DOHH2 (cell line): ENCODE data around the gene ZBTB7B.

Experiments used
- H3F3A ChIP-seq: fragments of 200-600 bp; sonication (generic), shearing (Covaris generic); 2 replicates; pipeline ENCODE4 v1.6.0; 2016; ENCODE audit warnings: antibody characterized with exemption, mild to moderate bottlenecking; ENCODE audit not compliant: control insufficient read depth, insufficient read depth
- H3K27ac ChIP-seq: fragments of 200-600 bp; sonication (generic); 2 replicates; pipeline ENCODE4 v1.5.1; 2014; ENCODE audit warnings: low read depth, mild to moderate bottlenecking, low read length, moderate library complexity
- H3K27me3 ChIP-seq: fragments of 200-600 bp; sonication (generic); 2 replicates; pipeline ENCODE4 v1.6.1; 2014; ENCODE audit warnings: mild to moderate bottlenecking, low read length, mixed read lengths; ENCODE audit not compliant: control insufficient read depth
- H3K36me3 ChIP-seq: fragments of 200-600 bp; sonication (generic); 2 replicates; pipeline ENCODE4 v1.6.1; 2014; ENCODE audit warnings: mild to moderate bottlenecking, low read length, moderate library complexity, mixed read lengths; ENCODE audit not compliant: control insufficient read depth
- H3K4me1 ChIP-seq: fragments of 200-600 bp; sonication (generic); 2 replicates; pipeline ENCODE4 v1.6.1; 2014; ENCODE audit warnings: mild to moderate bottlenecking, low read length, mixed read lengths; ENCODE audit not compliant: control insufficient read depth
- H3K4me2 ChIP-seq: fragments of 200-600 bp; sonication (generic); 2 replicates; pipeline ENCODE4 v1.6.0; 2014; ENCODE audit warnings: mild to moderate bottlenecking, low read length, moderate library complexity
- H3K4me3 ChIP-seq: fragments of 200-600 bp; sonication (generic); 2 replicates; pipeline ENCODE4 v1.5.1; 2014; ENCODE audit warnings: mild to moderate bottlenecking, low read length, mixed read lengths
- H3K79me2 ChIP-seq: fragments of 200-600 bp; sonication (generic); 2 replicates; pipeline ENCODE4 v1.6.1; 2014; ENCODE audit warnings: mild to moderate bottlenecking, low read length, mixed read lengths; ENCODE audit not compliant: control insufficient read depth
- H3K9me2 ChIP-seq: fragments of 200-600 bp; sonication (generic); replicated peaks from 2 replicates; pipeline ENCODE4 v1.6.1; 2014; ENCODE audit warnings: mild to moderate bottlenecking, low read length, mixed read lengths; ENCODE audit not compliant: control insufficient read depth
- H3K9me3 ChIP-seq: fragments of 200-600 bp; sonication (generic); 2 replicates; pipeline ENCODE4 v1.6.1; 2014; ENCODE audit warnings: antibody characterized with exemption, low read length, mixed read lengths; ENCODE audit not compliant: control insufficient read depth, insufficient read depth
- H4K20me1 ChIP-seq: fragments of 200-600 bp; sonication (generic); 2 replicates; pipeline ENCODE4 v1.6.0; 2014; ENCODE audit warnings: low read depth, mild to moderate bottlenecking, antibody characterized with exemption, low read length, moderate library complexity; ENCODE audit not compliant: control insufficient read depth, insufficient read depth
- EZH2phosphoT487 ChIP-seq: fragments of 200-600 bp; sonication (generic); IDR thresholded peaks from 2 replicates; pipeline ENCODE4 v1.6.1; 2017; ENCODE audit warnings: borderline replicate concordance, mild to moderate bottlenecking, antibody characterized with exemption, low read length, moderate library complexity, mixed read lengths
- TF ChIP-seq, protein P1 (sequence below): fragments of 200-600 bp; sonication (generic); IDR thresholded peaks from one replicate; pipeline ENCODE4 v1.5.1; 2014; ENCODE audit warnings: antibody characterized with exemption, mild to moderate bottlenecking, low read depth, low read length; ENCODE audit not compliant: poor library complexity, severe bottlenecking

The ZBTB7B gene

DNA sequence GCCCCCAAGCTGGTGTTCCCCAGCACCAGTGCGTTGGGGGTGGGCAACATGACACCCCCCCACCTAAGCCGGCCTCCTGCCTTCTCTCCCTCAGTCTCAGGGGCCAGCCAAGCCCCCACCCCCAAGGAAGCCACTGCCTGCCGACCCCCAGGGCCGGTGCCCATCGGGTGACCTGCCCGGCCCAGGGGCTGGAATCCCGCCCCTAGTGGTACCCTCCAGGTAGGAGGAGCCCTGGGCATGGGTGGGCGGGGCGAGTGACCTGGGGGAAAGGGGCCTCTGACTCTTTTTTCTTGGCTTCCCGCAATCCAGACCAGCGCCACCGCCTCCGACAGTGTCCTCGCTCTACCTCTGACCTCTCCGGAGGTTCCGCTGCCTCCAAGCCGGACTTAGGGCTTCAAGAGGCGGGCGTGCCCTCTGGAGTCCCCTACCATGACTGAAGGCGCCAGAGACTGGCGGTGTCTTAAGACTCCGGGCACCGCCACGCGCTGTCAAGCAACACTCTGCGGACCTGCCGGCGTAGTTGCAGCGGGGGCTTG is 59.6 kb downstream of the ZBTB7B start:
- peak overlapping the region; percentile 95 for H3K4me3 ChIP-seq

DNA sequence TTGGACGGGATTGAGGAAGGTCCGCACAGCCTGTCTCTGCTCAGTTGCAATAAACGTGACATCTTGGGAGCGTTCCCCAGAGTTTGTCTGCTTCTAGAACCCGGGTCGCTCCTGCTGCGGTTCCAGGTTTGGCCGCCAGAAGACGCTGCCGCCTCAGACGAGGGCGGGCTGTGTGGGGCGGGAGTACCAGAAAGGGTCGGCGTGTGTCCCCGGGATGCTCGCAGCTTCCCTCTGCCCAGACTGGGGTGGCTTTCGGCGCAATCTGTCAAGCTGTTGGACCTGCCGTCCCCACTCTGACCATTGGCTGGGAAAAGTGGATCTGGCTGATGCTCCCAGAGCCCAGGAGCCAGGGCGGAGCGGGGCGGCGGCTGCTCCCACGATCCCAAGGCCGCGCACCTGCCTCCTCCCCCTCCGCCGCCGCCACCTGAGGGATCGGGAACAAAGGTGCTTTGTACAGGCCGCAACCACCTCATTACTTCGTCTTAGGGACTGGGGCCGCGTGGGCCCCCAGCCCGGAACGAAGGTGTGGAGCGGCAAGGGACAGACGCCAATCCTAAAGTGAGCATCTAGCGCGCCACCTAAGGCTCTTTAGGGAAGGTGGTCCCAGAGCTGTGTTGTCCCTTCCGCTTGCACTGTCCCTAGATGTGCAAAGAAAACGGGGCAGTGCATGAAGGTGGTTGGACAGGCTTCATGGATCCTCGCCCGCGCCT is 60.3 kb downstream of the ZBTB7B start:
- Histone ChIP-seq H3K4me3 (peak overlapping the region; percentile 95), H3K79me2 (peaks cover 19% of the 10 kb centered on the region), H4K20me1 (peaks cover 10% of the 10 kb centered on the region; the same call in 1 of the 2 replicates), H3K27me3 (no peaks in the 10 kb centered on the region), H3K4me1 (peaks cover 46% of the 10 kb centered on the region), H3F3A (peaks cover 4% of the 10 kb centered on the region; the same call in 1 of the 2 replicates), H3K27ac (no peak overlapping the region), H3K9me2 (no peaks in the 10 kb centered on the region), H3K9me3 (no peaks in the 10 kb centered on the region), H3K36me3 (peaks cover 28% of the 10 kb centered on the region), H3K4me2 (peak overlapping the region; percentile 95)
- TF ChIP-seq, protein P1, sequence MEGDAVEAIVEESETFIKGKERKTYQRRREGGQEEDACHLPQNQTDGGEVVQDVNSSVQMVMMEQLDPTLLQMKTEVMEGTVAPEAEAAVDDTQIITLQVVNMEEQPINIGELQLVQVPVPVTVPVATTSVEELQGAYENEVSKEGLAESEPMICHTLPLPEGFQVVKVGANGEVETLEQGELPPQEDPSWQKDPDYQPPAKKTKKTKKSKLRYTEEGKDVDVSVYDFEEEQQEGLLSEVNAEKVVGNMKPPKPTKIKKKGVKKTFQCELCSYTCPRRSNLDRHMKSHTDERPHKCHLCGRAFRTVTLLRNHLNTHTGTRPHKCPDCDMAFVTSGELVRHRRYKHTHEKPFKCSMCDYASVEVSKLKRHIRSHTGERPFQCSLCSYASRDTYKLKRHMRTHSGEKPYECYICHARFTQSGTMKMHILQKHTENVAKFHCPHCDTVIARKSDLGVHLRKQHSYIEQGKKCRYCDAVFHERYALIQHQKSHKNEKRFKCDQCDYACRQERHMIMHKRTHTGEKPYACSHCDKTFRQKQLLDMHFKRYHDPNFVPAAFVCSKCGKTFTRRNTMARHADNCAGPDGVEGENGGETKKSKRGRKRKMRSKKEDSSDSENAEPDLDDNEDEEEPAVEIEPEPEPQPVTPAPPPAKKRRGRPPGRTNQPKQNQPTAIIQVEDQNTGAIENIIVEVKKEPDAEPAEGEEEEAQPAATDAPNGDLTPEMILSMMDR, result peak; percentile 79
- no peak for TF ChIP-seq EZH2phosphoT487

More for the DNA sequence above, 59.6 kb downstream of the ZBTB7B start:
- Histone ChIP-seq H3K36me3 (peaks cover 30% of the 10 kb centered on the region), H3K4me1 (peaks cover 43% of the 10 kb centered on the region), H3K4me2 (peak overlapping the region; percentile 95), H3K9me3 (no peaks in the 10 kb centered on the region), H3F3A (peaks cover 4% of the 10 kb centered on the region; the same call in 1 of the 2 replicates), H3K79me2 (peaks cover 19% of the 10 kb centered on the region), H3K27me3 (no peaks in the 10 kb centered on the region), H3K27ac (no peak overlapping the region), H3K9me2 (no peaks in the 10 kb centered on the region), H4K20me1 (peaks cover 10% of the 10 kb centered on the region; the same call in 1 of the 2 replicates)
- no peak for TF ChIP-seq EZH2phosphoT487
- TF ChIP-seq, protein P1, result no peak

DNA sequence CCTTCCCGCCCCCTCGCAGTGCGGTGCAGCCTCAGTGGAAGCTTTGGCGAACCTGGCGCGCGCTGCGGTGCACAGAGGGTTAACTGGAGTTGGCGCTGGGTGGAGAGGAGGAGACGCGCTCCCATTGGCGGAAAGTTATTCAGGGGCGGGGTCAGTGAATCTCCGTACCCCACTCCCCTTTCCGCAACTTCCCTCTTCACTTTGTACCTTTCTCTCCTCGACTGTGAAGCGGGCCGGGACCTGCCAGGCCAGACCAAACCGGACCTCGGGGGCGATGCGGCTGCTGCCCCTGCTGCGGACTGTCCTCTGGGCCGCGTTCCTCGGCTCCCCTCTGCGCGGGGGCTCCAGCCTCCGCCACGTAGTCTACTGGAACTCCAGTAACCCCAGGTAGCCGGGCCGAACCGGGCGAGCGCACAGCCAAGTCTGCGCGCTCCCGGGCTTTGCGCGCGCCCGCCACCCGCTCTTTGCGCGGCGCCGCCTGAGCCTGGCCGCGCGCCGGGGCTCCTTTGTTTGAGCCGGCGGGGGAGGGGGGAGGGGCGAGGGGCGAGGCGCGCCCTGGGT is 61.0 kb downstream of the ZBTB7B start, which contains the start of gene EFNA4:
Gene EFNA4, plus strand, starts transcription at position 191 of the 561 bp plus-strand sequence. Its CDS starts 84 bp downstream, at position 275.
- peaks cover 10% of the 10 kb centered on the region; the same call in 1 of the 2 replicates for H4K20me1 ChIP-seq
- H3K27ac ChIP-seq, result peak within 1 kb of the TSS; percentile 56
- no peak for TF ChIP-seq EZH2phosphoT487
- TF ChIP-seq, protein P1, result no peak
- peaks cover 46% of the 10 kb centered on the region for H3K4me1 ChIP-seq
- H3K9me2 ChIP-seq, result no peaks in the 10 kb centered on the region
- peak within 1 kb of the TSS; percentile 95 for H3K4me2 ChIP-seq
- peak within 1 kb of the TSS; percentile 95 for H3K4me3 ChIP-seq
- peaks cover 19% of the 10 kb centered on the region for H3K79me2 ChIP-seq
- H3K36me3 ChIP-seq, result peaks cover 25% of the 10 kb centered on the region
- no peaks in the 10 kb centered on the region for H3K9me3 ChIP-seq
- peaks cover 4% of the 10 kb centered on the region; the same call in 1 of the 2 replicates for H3F3A ChIP-seq
- H3K27me3 ChIP-seq, result no peaks in the 10 kb centered on the region
